Neural cell (in vitro differentiated cells): ENCODE data around the gene POLR1A.

Source experiments
- CTCF ChIP-seq: fragments of 450-650 bp; IDR thresholded peaks from 2 replicates; pipeline ENCODE4 v1.5.1; 2014; ENCODE audit warnings: antibody characterized with exemption, mild to moderate bottlenecking, moderate library complexity; ENCODE audit not compliant: poor library complexity, severe bottlenecking
- EP300 ChIP-seq: fragments of 450-650 bp; conservative IDR thresholded peaks from 2 replicates; pipeline ENCODE4 v1.6.1; 2014; ENCODE audit warnings: antibody characterized with exemption, mild to moderate bottlenecking, moderate library complexity; ENCODE audit not compliant: poor library complexity, severe bottlenecking
- EZH2 ChIP-seq: fragments of 200-600, 300-800 bp; shearing (Covaris generic), sonication (generic); IDR thresholded peaks from 2 replicates; pipeline ENCODE4 v1.6.1; 2014; ENCODE audit warnings: antibody characterized with exemption, low read length, borderline replicate concordance, mild to moderate bottlenecking; ENCODE audit not compliant: insufficient read depth, poor library complexity, severe bottlenecking
- POLR2AphosphoS5 ChIP-seq: IDR thresholded peaks from 2 replicates; pipeline ENCODE4 v1.6.1; 2012
- RAD21 ChIP-seq: fragments of 450-650 bp; conservative IDR thresholded peaks from 2 replicates; pipeline ENCODE4 v1.6.1; 2014; ENCODE audit warnings: antibody characterized with exemption, mild to moderate bottlenecking, moderate library complexity
- REST ChIP-seq: IDR thresholded peaks from 2 replicates; pipeline ENCODE4 v1.6.1; 2012; ENCODE audit warnings: borderline replicate concordance

GRCh38 chr2:86105969-86106945, 571 bp upstream of the POLR1A start, which contains the start of gene PTCD3:
- TF ChIP-seq CTCF: no peak
- peak; percentile 95 for TF ChIP-seq REST
- TF ChIP-seq EP300: peak; percentile 11
- peak; percentile 47 for TF ChIP-seq RAD21
- no peak for TF ChIP-seq EZH2
- TF ChIP-seq POLR2AphosphoS5: peak; percentile 94
